Measurements from ENCODE around the gene NEGR1. TPM values are rescaled to one million over a fixed set of nuclear protein-coding genes. Genes with fewer than 3 reads are reported as not detected.

NEGR1 gene
- total RNA-seq, 1 experiment from 2014 or later, result 0.05 TPM

- intact Hi-C loops (cut with micrococcal nuclease), result no loop called here
- Histone ChIP-seq H3K4me1 (ENCODE audit: control insufficient read depth in 1 of 2, insufficient read depth in 2 of 2, low read length in 2 of 2) (no peaks in the 10 kb centered on the region), H3K79me2 (ENCODE audit: insufficient read depth, low read length) (no peaks in the 10 kb centered on the region), H3K4me3 (replicated peaks in 1 of 2; ENCODE audit: low read depth in 1 of 2, low read length in 2 of 2) (no peak overlapping the region), H3K9ac (ENCODE audit: low read length) (no peak overlapping the region), H2AFZ (ENCODE audit: low read depth, low read length, poor library complexity, severe bottlenecking) (no peak overlapping the region), H3K27ac (ENCODE audit: low read depth, low read length) (no peak overlapping the region), H4K20me1 (ENCODE audit: insufficient read depth) (no peaks in the 10 kb centered on the region), H3K27me3 (ENCODE audit: insufficient read depth, low read length) (no peaks in the 10 kb centered on the region), H3K4me2 (ENCODE audit: low read length) (no peak overlapping the region), H3K9me3 (ENCODE audit: control insufficient read depth in 1 of 2, insufficient read depth in 1 of 2, low read depth in 1 of 2, low read length in 2 of 2) (peaks cover 0 to 26% of the 10 kb centered on the region in 2 experiments; a peak in 2 of 4 replicates), H3K9me2 (ENCODE audit: insufficient read depth) (no peaks in the 10 kb centered on the region), H3K36me3 (ENCODE audit: control insufficient read depth in 1 of 2, insufficient read depth in 2 of 2, low read length in 2 of 2) (no peaks in the 10 kb centered on the region)
- ChIA-PET CTCF (no interaction called here), POLR2A (no interaction called here), RAD21 (ENCODE audit: low non-redundant PET in 1 of 2, low total read pairs in 2 of 2, uncharacterized antibody in 2 of 2, unreplicated experiment in 2 of 2) (no interaction called here)
- TF ChIP-seq ZNF274 (IDR thresholded peaks at IDR 0.05; ENCODE audit: low read depth, low read length) (no peak), EZH2 (IDR thresholded peaks at IDR 0.05) (no peak), SRF (IDR thresholded peaks at IDR 0.05; ENCODE audit: low read depth) (no peak), SIN3A (IDR thresholded peaks at IDR 0.05; ENCODE audit: low read depth) (no peak), RAD21 (IDR thresholded peaks at IDR 0.05; ENCODE audit: low read depth) (no peak)
- ATAC-seq (no peak), DNase-seq (ENCODE audit: low read depth, low spot score) (no peak)
- BruUV-seq (replicated peaks), result no TSS peak
Observed at GRCh38 chr1:71882637-71883036, 399.7 kb downstream of the NEGR1 start.

DNA sequence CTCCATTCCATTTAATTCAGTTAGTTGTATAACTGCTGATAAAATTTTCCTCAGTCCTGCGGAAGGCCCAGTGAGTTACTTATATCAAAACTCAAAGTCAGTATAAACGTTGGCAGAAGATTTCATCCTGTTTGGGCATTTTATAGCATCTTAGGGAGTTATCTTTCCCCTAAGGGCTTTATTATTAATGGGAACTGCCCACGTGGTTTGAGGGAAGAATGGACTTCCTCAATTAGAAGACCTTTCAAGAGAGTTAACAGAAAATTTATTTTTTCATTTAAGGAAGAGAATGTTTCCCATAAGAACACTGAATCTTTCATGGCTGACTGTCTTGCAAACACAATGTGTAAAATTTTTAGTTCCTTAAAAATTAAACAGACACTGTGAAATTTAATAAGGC is 400.1 kb downstream of the NEGR1 start:
- H3K4me3 ChIP-seq (replicated peaks in 1 of 2; ENCODE audit: low read depth in 1 of 2, low read length in 2 of 2), result no peak overlapping the region
- H3K27ac ChIP-seq (ENCODE audit: low read depth, low read length), result no peak overlapping the region
- CTCF ChIA-PET, result no interaction called here
- H4K20me1 ChIP-seq (ENCODE audit: insufficient read depth), result no peaks in the 10 kb centered on the region
- no peak overlapping the region for H3K9ac ChIP-seq (ENCODE audit: low read length)
- no TSS peak for BruUV-seq (replicated peaks)
- RAD21 ChIA-PET (ENCODE audit: low non-redundant PET in 1 of 2, low total read pairs in 2 of 2, uncharacterized antibody in 2 of 2, unreplicated experiment in 2 of 2), result no interaction called here
- no peaks in the 10 kb centered on the region for H3K27me3 ChIP-seq (ENCODE audit: insufficient read depth, low read length)
- no peak for ATAC-seq
- intact Hi-C loops (cut with micrococcal nuclease), result no loop called here
- no peaks in the 10 kb centered on the region for H3K4me1 ChIP-seq (ENCODE audit: control insufficient read depth in 1 of 2, insufficient read depth in 2 of 2, low read length in 2 of 2)
- no peak for TF ChIP-seq EZH2phosphoT487 (IDR thresholded peaks at IDR 0.05; ENCODE audit: borderline replicate concordance)
- no peak for TF ChIP-seq TCF7L2 (IDR thresholded peaks at IDR 0.05; ENCODE audit: borderline replicate concordance, extremely low read depth, insufficient read depth, insufficient read length)
- TF ChIP-seq ZNF274 (IDR thresholded peaks at IDR 0.05; ENCODE audit: low read depth, low read length), result no peak
- no peak for TF ChIP-seq JUND (IDR thresholded peaks at IDR 0.05)
- no peak for TF ChIP-seq SP1 (IDR thresholded peaks at IDR 0.05; ENCODE audit: low read depth)
- TF ChIP-seq FOSL1 (IDR thresholded peaks at IDR 0.05; ENCODE audit: low read depth), result no peak
- no peak for TF ChIP-seq ELF1 (IDR thresholded peaks at IDR 0.05; ENCODE audit: borderline replicate concordance, low read depth)
- no peak for TF ChIP-seq RAD21 (IDR thresholded peaks at IDR 0.05; ENCODE audit: low read depth)
- TF ChIP-seq CBX3 (IDR thresholded peaks at IDR 0.05; ENCODE audit: low read depth), result no peak
- no peak for TF ChIP-seq CEBPB (IDR thresholded peaks at IDR 0.05; ENCODE audit: low read depth)
- H3K79me2 ChIP-seq (ENCODE audit: insufficient read depth, low read length), result no peaks in the 10 kb centered on the region
- no peaks in the 10 kb centered on the region for H3K9me2 ChIP-seq (ENCODE audit: insufficient read depth)
- no peak overlapping the region for H3K4me2 ChIP-seq (ENCODE audit: low read length)
- no peaks in the 10 kb centered on the region for H3K36me3 ChIP-seq (ENCODE audit: control insufficient read depth in 1 of 2, insufficient read depth in 2 of 2, low read length in 2 of 2)
- peaks cover 0 to 26% of the 10 kb centered on the region in 2 experiments; a peak in 3 of 4 replicates for H3K9me3 ChIP-seq (ENCODE audit: control insufficient read depth in 1 of 2, insufficient read depth in 1 of 2, low read depth in 1 of 2, low read length in 2 of 2)
- POLR2A ChIA-PET, result no interaction called here
- no peak overlapping the region for H2AFZ ChIP-seq (ENCODE audit: low read depth, low read length, poor library complexity, severe bottlenecking)
- DNase-seq (ENCODE audit: low read depth, low spot score), result no peak
